ENCODE measurements around the gene DOK7. TPM values are rescaled to one million over a fixed set of nuclear protein-coding genes. Genes with fewer than 3 reads are reported as not detected.

Gene DOK7
- polyA plus RNA-seq, 1 donor (not counting 4 experiments of a cell fraction or from before 2014, with no cell fraction given), result 0.13 TPM

DNA sequence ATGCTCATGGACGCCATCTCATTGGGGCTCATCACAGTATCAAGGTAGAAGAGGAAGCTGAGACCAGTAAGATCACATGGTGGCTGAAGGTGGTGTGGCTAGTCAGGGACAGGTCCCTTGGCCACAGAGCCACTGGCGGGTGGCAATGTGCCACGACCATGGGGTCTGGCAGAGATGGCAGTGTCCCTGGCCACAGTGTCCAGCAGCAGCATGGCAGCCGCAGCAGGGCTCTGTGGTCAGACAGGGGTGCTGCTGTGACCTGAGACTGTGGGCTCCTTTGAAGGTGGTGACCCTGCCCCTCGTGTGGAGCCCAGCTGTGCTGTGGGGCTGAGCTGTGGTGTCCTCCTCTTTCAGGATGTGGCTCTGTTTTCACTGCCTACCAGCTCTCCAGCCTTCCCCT lies 2.2 kb upstream of the DOK7 start:
- Histone ChIP-seq H3K36me3 (ENCODE audit: control insufficient read depth in 2 of 2, extremely low read depth in 1 of 2, insufficient read depth in 2 of 2, low read length in 2 of 2) (no peaks in the 10 kb centered on the region), H3K4me2 (ENCODE audit: control insufficient read depth, extremely low read depth, insufficient read depth, low read depth, low read length) (no peak overlapping the region), H3K27me3 (ENCODE audit: control insufficient read depth, extremely low read depth, insufficient read depth, low read length) (peaks cover 62% of the 10 kb centered on the region), H4K20me1 (ENCODE audit: control insufficient read depth, extremely low read depth, insufficient read depth, low read length) (no peaks in the 10 kb centered on the region), H3K79me2 (ENCODE audit: control insufficient read depth, insufficient read depth, low read length) (no peaks in the 10 kb centered on the region), H3K9me1 (ENCODE audit: control insufficient read depth, extremely low read depth, insufficient read depth, low read length) (no peaks in the 10 kb centered on the region), H3K9ac (ENCODE audit: control insufficient read depth, extremely low read depth, insufficient read depth, low read length) (no peak overlapping the region), H3K4me1 (ENCODE audit: control insufficient read depth, extremely low read depth, insufficient read depth, low read length) (peaks cover 15% of the 10 kb centered on the region), H3K9me3 (ENCODE audit: control insufficient read depth, low read depth, low read length) (no peaks in the 10 kb centered on the region), H3K27ac (ENCODE audit: control insufficient read depth, insufficient read depth, low read length) (no peak overlapping the region), H2AFZ (ENCODE audit: control insufficient read depth, low read length) (no peak overlapping the region), H3K4me3 (ENCODE audit: control insufficient read depth in 2 of 3, extremely low read depth in 1 of 3, insufficient read depth in 2 of 3, low read depth in 1 of 3, low read length in 3 of 3) (no peak overlapping the region)
- dilution Hi-C loops (cut with MboI; ENCODE audit: extremely low pct_ligation_motif_present, low sequenced_read_pairs), result no loop called here
- FAIRE-seq (no peak), DNase-seq (ENCODE audit: low read depth, low spot score) (no peak)
- no peak for TF ChIP-seq EZH2 (IDR thresholded peaks at IDR 0.05; ENCODE audit: low read length)
- no peak for TF ChIP-seq CTCF (optimal IDR thresholded peaks at IDR 0.05 in 1 of 3, IDR thresholded peaks at IDR 0.05 in 1 of 3, conservative IDR thresholded peaks at IDR 0.05 in 1 of 3; ENCODE audit: extremely low read depth in 1 of 3, insufficient read depth in 2 of 3, low read length in 3 of 3)

GRCh38 chr4:3461515-3462291 lies 1.4 kb upstream of the DOK7 start:
- no peaks in the 10 kb centered on the region for H4K20me1 ChIP-seq (ENCODE audit: control insufficient read depth, extremely low read depth, insufficient read depth, low read length)
- H3K4me2 ChIP-seq (ENCODE audit: control insufficient read depth, extremely low read depth, insufficient read depth, low read depth, low read length), result peak overlapping the region; percentile 16
- DNase-seq (ENCODE audit: low read depth, low spot score), result peak; percentile 54
- H3K4me1 ChIP-seq (ENCODE audit: control insufficient read depth, extremely low read depth, insufficient read depth, low read length), result peaks cover 15% of the 10 kb centered on the region
- H3K79me2 ChIP-seq (ENCODE audit: control insufficient read depth, insufficient read depth, low read length), result no peaks in the 10 kb centered on the region
- H3K27me3 ChIP-seq (ENCODE audit: control insufficient read depth, extremely low read depth, insufficient read depth, low read length), result peaks cover 68% of the 10 kb centered on the region
- no peaks in the 10 kb centered on the region for H3K36me3 ChIP-seq (ENCODE audit: control insufficient read depth in 2 of 2, extremely low read depth in 1 of 2, insufficient read depth in 2 of 2, low read length in 2 of 2)
- no peaks in the 10 kb centered on the region for H3K9me3 ChIP-seq (ENCODE audit: control insufficient read depth, low read depth, low read length)
- no peaks in the 10 kb centered on the region for H3K9me1 ChIP-seq (ENCODE audit: control insufficient read depth, extremely low read depth, insufficient read depth, low read length)
- H2AFZ ChIP-seq (ENCODE audit: control insufficient read depth, low read length), result no peak overlapping the region
- no peak overlapping the region for H3K9ac ChIP-seq (ENCODE audit: control insufficient read depth, extremely low read depth, insufficient read depth, low read length)
- dilution Hi-C loops (cut with MboI; ENCODE audit: extremely low pct_ligation_motif_present, low sequenced_read_pairs), result no loop called here
- H3K27ac ChIP-seq (ENCODE audit: control insufficient read depth, insufficient read depth, low read length), result no peak overlapping the region
- TF ChIP-seq CTCF (optimal IDR thresholded peaks at IDR 0.05 in 1 of 3, IDR thresholded peaks at IDR 0.05 in 1 of 3, conservative IDR thresholded peaks at IDR 0.05 in 1 of 3; ENCODE audit: extremely low read depth in 1 of 3, insufficient read depth in 2 of 3, low read length in 3 of 3) (no peak), EZH2 (IDR thresholded peaks at IDR 0.05; ENCODE audit: low read length) (no peak)
- H3K4me3 ChIP-seq (ENCODE audit: control insufficient read depth in 2 of 3, extremely low read depth in 1 of 3, insufficient read depth in 2 of 3, low read depth in 1 of 3, low read length in 3 of 3), result no peak overlapping the region
- FAIRE-seq, result peak; percentile 80
